ENCODE measurements around the gene GPAT3. TPM values are rescaled to one million over a fixed set of nuclear protein-coding genes. Genes with fewer than 3 reads are reported as not detected.

The GPAT3 gene
- total and polyA plus RNA-seq, 2 of the 8 experiments (the other 6 are each of a cell fraction or from before 2014, with no cell fraction given): 0.23 to 2.0 TPM

DNA sequence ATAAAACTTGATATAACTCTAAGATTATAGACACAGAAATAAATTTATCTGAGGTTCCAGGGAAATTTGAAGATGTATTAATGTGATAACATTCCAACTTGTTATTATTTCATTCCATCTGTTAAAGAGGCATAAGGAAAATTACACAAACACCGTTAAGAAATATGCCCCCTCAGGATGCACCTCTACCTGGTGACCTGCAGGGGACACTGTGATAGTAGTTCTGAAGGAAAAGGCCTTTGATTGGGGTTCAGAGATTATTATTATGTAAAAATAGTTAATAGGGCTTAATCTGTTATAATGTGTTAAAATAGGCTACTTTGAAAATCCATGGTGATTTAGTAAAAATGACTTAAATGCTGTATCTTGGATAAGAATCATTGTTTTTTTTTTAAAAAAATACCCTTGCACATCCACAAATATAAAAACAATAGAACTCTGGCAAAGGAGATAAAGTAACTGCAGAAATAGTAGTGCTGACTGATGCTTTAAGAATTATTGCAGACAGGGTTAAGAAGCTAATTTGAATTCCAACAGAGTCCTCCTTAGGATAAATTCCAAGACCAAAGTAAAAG is 44.9 kb upstream of the GPAT3 start:
- H3K27ac ChIP-seq (ENCODE audit: low read depth, low read length): no peak overlapping the region
- H3K27me3 ChIP-seq (replicated peaks in 1 of 4; ENCODE audit: control insufficient read depth in 3 of 4, extremely low read depth in 1 of 4, insufficient read depth in 3 of 4, low read length in 3 of 4): no peaks in the 10 kb centered on the region
- H2BK15ac ChIP-seq (ENCODE audit: low read length): no peak overlapping the region
- no peaks in the 10 kb centered on the region; a peak in 1 of 7 replicates for H3K4me1 ChIP-seq (replicated peaks in 1 of 4; ENCODE audit: control insufficient read depth in 3 of 4, insufficient read depth in 4 of 4, low read length in 3 of 4)
- H3K9me3 ChIP-seq (ENCODE audit: insufficient read depth in 2 of 2, low read depth in 1 of 2, low read length in 1 of 2): no peaks in the 10 kb centered on the region
- H3K4me3 ChIP-seq (ENCODE audit: extremely low read depth in 1 of 4, insufficient read depth in 2 of 4, low read depth in 3 of 4, low read length in 4 of 4): no peak overlapping the region
- no peak for FAIRE-seq
- no peak for DNase-seq (ENCODE audit: low read depth in 1 of 2, low spot score in 2 of 2)
- H4K8ac ChIP-seq (ENCODE audit: extremely low read depth, insufficient read depth, low read length): no peak overlapping the region
- H4K5ac ChIP-seq (ENCODE audit: insufficient read length, low read depth, low read length): no peak overlapping the region
- no peak overlapping the region for H3K14ac ChIP-seq (ENCODE audit: insufficient read length)
- no peak overlapping the region for H3K9ac ChIP-seq (replicated peaks in 1 of 4; ENCODE audit: extremely low read depth in 1 of 4, low read depth in 3 of 4, low read length in 3 of 4)
- no peak overlapping the region for H3K18ac ChIP-seq (ENCODE audit: extremely low read depth, low read length)
- ChIA-PET CTCF (ENCODE audit: partially characterized antibody) (interaction anchor here (0.6 to 2.5 kb wide), 18 partner anchors 9 to 1188 kb away, joined by 3 to 17 read pairs (median 3); no protein-coding TSS in a partner anchor), POLR2A (ENCODE audit: partially characterized antibody) (no interaction called here)
- H3K79me1 ChIP-seq (ENCODE audit: low read depth, low read length): no peaks in the 10 kb centered on the region
- no peak overlapping the region for H2AK5ac ChIP-seq (ENCODE audit: low read depth, low read length)
- TF ChIP-seq RAD21 (IDR thresholded peaks at IDR 0.05 in 1 of 2, conservative IDR thresholded peaks at IDR 0.05 in 1 of 2; ENCODE audit: low read depth in 2 of 2, low read length in 2 of 2) (peak; percentile 48 to 52), HDAC6 (IDR thresholded peaks at IDR 0.05; ENCODE audit: low read depth, low read length) (no peak), RBBP5 (IDR thresholded peaks at IDR 0.05; ENCODE audit: borderline replicate concordance, low read depth, low read length) (no peak)
- TF ChIP-seq, protein P1, sequence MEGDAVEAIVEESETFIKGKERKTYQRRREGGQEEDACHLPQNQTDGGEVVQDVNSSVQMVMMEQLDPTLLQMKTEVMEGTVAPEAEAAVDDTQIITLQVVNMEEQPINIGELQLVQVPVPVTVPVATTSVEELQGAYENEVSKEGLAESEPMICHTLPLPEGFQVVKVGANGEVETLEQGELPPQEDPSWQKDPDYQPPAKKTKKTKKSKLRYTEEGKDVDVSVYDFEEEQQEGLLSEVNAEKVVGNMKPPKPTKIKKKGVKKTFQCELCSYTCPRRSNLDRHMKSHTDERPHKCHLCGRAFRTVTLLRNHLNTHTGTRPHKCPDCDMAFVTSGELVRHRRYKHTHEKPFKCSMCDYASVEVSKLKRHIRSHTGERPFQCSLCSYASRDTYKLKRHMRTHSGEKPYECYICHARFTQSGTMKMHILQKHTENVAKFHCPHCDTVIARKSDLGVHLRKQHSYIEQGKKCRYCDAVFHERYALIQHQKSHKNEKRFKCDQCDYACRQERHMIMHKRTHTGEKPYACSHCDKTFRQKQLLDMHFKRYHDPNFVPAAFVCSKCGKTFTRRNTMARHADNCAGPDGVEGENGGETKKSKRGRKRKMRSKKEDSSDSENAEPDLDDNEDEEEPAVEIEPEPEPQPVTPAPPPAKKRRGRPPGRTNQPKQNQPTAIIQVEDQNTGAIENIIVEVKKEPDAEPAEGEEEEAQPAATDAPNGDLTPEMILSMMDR (IDR thresholded peaks at IDR 0.05; ENCODE audit: control extremely low read depth in 1 of 3, insufficient read depth in 1 of 3, low read depth in 1 of 3, low read length in 3 of 3): peak in 2 of 3 experiments; percentile 50 to 74; a peak in 2 of 4 replicates
- no peaks in the 10 kb centered on the region for H3K23me2 ChIP-seq (ENCODE audit: low read depth, low read length)
- no peaks in the 10 kb centered on the region for H4K20me1 ChIP-seq (replicated peaks in 1 of 2; ENCODE audit: control insufficient read depth in 1 of 2, insufficient read depth in 2 of 2, low read length in 2 of 2)
- H4K91ac ChIP-seq (replicated peaks; ENCODE audit: insufficient read length, low read length): no peak overlapping the region
- 27% methylated on average over 1 of the region's 1 CpG; no CpG with 5 or more reads in 1 of the 2 experiments for WGBS, 2 experiments (ENCODE audit: extremely low coverage in 1 of 2, insufficient coverage in 1 of 2, insufficient read length in 1 of 2, insufficient replicate concordance in 2 of 2, low coverage in 1 of 2, low lambda C conversion rate in 2 of 2, missing lambda C conversion rate in 1 of 2)
- H3K79me2 ChIP-seq (ENCODE audit: control insufficient read depth in 1 of 2, insufficient read depth in 2 of 2, low read length in 2 of 2): no peaks in the 10 kb centered on the region
- no peak overlapping the region for H2BK12ac ChIP-seq (ENCODE audit: low read depth, low read length)
- H2BK5ac ChIP-seq (ENCODE audit: low read depth, low read length): no peak overlapping the region
- no peaks in the 10 kb centered on the region for H3K36me3 ChIP-seq (ENCODE audit: control insufficient read depth in 2 of 4, insufficient read depth in 4 of 4, low read length in 3 of 4)
- no peak overlapping the region for H3K56ac ChIP-seq (replicated peaks; ENCODE audit: insufficient read length, low read depth, low read length)
- H2BK20ac ChIP-seq (ENCODE audit: low read length): no peak overlapping the region
- H2AFZ ChIP-seq (ENCODE audit: low read length): no peak overlapping the region
- H3K4me2 ChIP-seq (ENCODE audit: insufficient read depth in 1 of 2, low read depth in 2 of 2, low read length in 2 of 2): no peak overlapping the region
- no peak overlapping the region for H3K23ac ChIP-seq (ENCODE audit: insufficient read length)
- H2BK120ac ChIP-seq (replicated peaks; ENCODE audit: low read depth, low read length): no peak overlapping the region
- H3K4ac ChIP-seq (replicated peaks; ENCODE audit: insufficient read length, low read depth, low read length): no peak overlapping the region

Measured in H1 (cell line).